ENCODE data around the gene SORCS1.

GRCh38 chr10:106947643-106948042, 216.9 kb downstream of the SORCS1 start:
- TF ChIP-seq, protein P1, sequence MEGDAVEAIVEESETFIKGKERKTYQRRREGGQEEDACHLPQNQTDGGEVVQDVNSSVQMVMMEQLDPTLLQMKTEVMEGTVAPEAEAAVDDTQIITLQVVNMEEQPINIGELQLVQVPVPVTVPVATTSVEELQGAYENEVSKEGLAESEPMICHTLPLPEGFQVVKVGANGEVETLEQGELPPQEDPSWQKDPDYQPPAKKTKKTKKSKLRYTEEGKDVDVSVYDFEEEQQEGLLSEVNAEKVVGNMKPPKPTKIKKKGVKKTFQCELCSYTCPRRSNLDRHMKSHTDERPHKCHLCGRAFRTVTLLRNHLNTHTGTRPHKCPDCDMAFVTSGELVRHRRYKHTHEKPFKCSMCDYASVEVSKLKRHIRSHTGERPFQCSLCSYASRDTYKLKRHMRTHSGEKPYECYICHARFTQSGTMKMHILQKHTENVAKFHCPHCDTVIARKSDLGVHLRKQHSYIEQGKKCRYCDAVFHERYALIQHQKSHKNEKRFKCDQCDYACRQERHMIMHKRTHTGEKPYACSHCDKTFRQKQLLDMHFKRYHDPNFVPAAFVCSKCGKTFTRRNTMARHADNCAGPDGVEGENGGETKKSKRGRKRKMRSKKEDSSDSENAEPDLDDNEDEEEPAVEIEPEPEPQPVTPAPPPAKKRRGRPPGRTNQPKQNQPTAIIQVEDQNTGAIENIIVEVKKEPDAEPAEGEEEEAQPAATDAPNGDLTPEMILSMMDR (IDR thresholded peaks at IDR 0.05), result no peak
- no peak for TF ChIP-seq POLR2A (IDR thresholded peaks at IDR 0.05)
